Naive thymus-derived CD4-positive, alpha-beta T cell (primary cell): ENCODE measurements around the gene BAAT. TPM values are rescaled to one million over a fixed set of nuclear protein-coding genes. Genes with fewer than 3 reads are reported as not detected.

Source experiments
- ATAC-seq: fragments of 150-1000 bp; cut with Tn5 transposase; 2 replicates; pipeline ENCODE4 v1.10.0; 2021; ENCODE audit warnings: mild to moderate bottlenecking, moderate library complexity
- CTCF ChIA-PET: fragments of 350-600 bp; sonication (Branson Sonifier 250); formaldehyde crosslinking; loops from one replicate; lab custom pipeline; 2021; ENCODE audit warnings: antibody characterized with exemption; lab: Charles Lee
- POLR2A ChIA-PET: fragments of 350-600 bp; sonication (Branson Sonifier 250); formaldehyde crosslinking; loops from one replicate; lab custom pipeline; 2021; ENCODE audit warnings: antibody characterized with exemption, inconsistent platforms; lab: Charles Lee
- DNase-seq, 9 donors: peaks; one replicate each; pipeline versions ENCODE4 v3.0.0 to v3.0.0-alpha.2; 2020 to 2022; ENCODE audit warnings: mixed read lengths in 1 of 9
- H3K27ac ChIP-seq: one replicate; pipeline ENCODE4 v1.7.0; 2013; ENCODE audit warnings: mild to moderate bottlenecking, low read depth, low read length, moderate library complexity
- H3K27me3 ChIP-seq, 2 donors: one replicate each; pipeline ENCODE4 v1.7.0; 2013; ENCODE audit warnings: low read length in 2 of 2, mild to moderate bottlenecking in 2 of 2, moderate library complexity in 2 of 2; ENCODE audit not compliant: control insufficient read depth in 2 of 2, insufficient read depth in 2 of 2
- H3K36me3 ChIP-seq, 3 experiments: 1 replicate in 2 of 3; 2 replicates in 1 of 3; pipeline ENCODE4 v1.7.0; 2013; ENCODE audit warnings: low read length in 3 of 3, mild to moderate bottlenecking in 3 of 3, moderate library complexity in 1 of 3; ENCODE audit not compliant: insufficient read depth in 3 of 3, control insufficient read depth in 2 of 3
- H3K4me1 ChIP-seq, 2 donors: one replicate each; pipeline ENCODE4 v1.7.0; 2013; ENCODE audit warnings: low read length in 2 of 2, mild to moderate bottlenecking in 2 of 2, moderate library complexity in 1 of 2; ENCODE audit not compliant: control insufficient read depth in 2 of 2, insufficient read depth in 2 of 2
- H3K4me3 ChIP-seq: 2 replicates; pipeline ENCODE4 v1.7.0; 2013; ENCODE audit warnings: mild to moderate bottlenecking, low read length
- H3K9me3 ChIP-seq, 3 experiments: 1 replicate in 2 of 3; 2 replicates in 1 of 3; pipeline ENCODE4 v1.7.0; 2013; ENCODE audit warnings: low read length in 3 of 3; ENCODE audit not compliant: control insufficient read depth in 2 of 3
- H3K27ac Mint-ChIP-seq, 9 donors: one replicate each; pipeline ENCODE4 v1.8.0; 2020 to 2022; ENCODE audit warnings: mixed read lengths in 9 of 9, mild to moderate bottlenecking in 8 of 9, moderate library complexity in 5 of 9, inconsistent platforms in 2 of 9
- H3K27me3 Mint-ChIP-seq, 5 donors: one replicate each; pipeline ENCODE4 v1.8.0; 2021 to 2022; ENCODE audit warnings: mixed read lengths in 5 of 5, mild to moderate bottlenecking in 1 of 5
- H3K36me3 Mint-ChIP-seq, 5 donors: one replicate each; pipeline ENCODE4 v1.8.0; 2020 to 2022; ENCODE audit warnings: mixed read lengths in 5 of 5, mild to moderate bottlenecking in 3 of 5, inconsistent platforms in 1 of 5
- H3K4me1 Mint-ChIP-seq, 7 donors: one replicate each; pipeline ENCODE4 v1.8.0; 2020 to 2022; ENCODE audit warnings: mixed read lengths in 7 of 7, mild to moderate bottlenecking in 3 of 7, inconsistent platforms in 1 of 7
- H3K4me3 Mint-ChIP-seq, 10 donors: one replicate each; pipeline ENCODE4 v1.8.0; 2020 to 2022; ENCODE audit warnings: mild to moderate bottlenecking in 10 of 10, mixed read lengths in 10 of 10, moderate library complexity in 6 of 10, inconsistent platforms in 2 of 10
- H3K9me3 Mint-ChIP-seq, 11 donors: one replicate each; pipeline ENCODE4 v1.8.0; 2020 to 2022; ENCODE audit warnings: mixed read lengths in 11 of 11, mild to moderate bottlenecking in 4 of 11, inconsistent platforms in 1 of 11, moderate library complexity in 1 of 11
- intact Hi-C, 2 donors: fragments of 100-400 bp; cut with micrococcal nuclease; formaldehyde crosslinking; loops; one replicate each; pipeline ENCODE4 v1.15.1; 2023
- polyA plus RNA-seq, 2 donors: library from polyadenylated mRNA; unstranded; fragments of 300-500 nt; fragmentation: Illumina TruSeq; gene quantifications; one replicate each; pipeline ENCODE4 v1.2.3, GENCODE V29; 2021
- total RNA-seq, 6 experiments: library from RNA in 5 of 6; stranded (reverse) in 5 of 6; gene quantifications; 1 replicate in 5 of 6; 2 replicates in 1 of 6; pipeline ENCODE4 v1.2.3 and lab custom pipeline; 2021 to 2026

BAAT gene
- total and polyA plus RNA-seq, 7 experiments from 2014 or later: 0.07 TPM; not detected in 6

GRCh38 chr9:101400120-101400519, 15.3 kb upstream of the BAAT start:
- Histone ChIP-seq H3K4me3 (peak overlapping the region; percentile 90), H3K27me3 (no peaks in the 10 kb centered on the region), H3K27ac (no peak overlapping the region), H3K9me3 (peaks cover 0 to 1% (median 0%) of the 10 kb centered on the region in 3 experiments), H3K4me1 (peaks cover 21 to 34% of the 10 kb centered on the region in 2 donors), H3K36me3 (peaks cover 14 to 36% (median 20%) of the 10 kb centered on the region in 3 experiments)
- Mint-ChIP-seq H3K27me3 (no peaks in the 10 kb centered on the region), H3K4me1 (peaks cover 43 to 82% (median 72%) of the 10 kb centered on the region in 7 donors), H3K4me3 (peak overlapping the region; percentile 93 to 100 (median 98)), H3K9me3 (peaks cover 5 to 29% (median 14%) of the 10 kb centered on the region in 11 donors), H3K27ac (peak overlapping the region; percentile 9 to 100 (median 78)), H3K36me3 (peaks cover 47 to 67% (median 54%) of the 10 kb centered on the region in 5 donors)
- ATAC-seq (no peak), DNase-seq (no peak)
- CTCF ChIA-PET: interaction anchor here (1.6 kb wide), 1 partner anchor 168 kb away, joined by 3 read pairs; no protein-coding TSS in a partner anchor
- POLR2A ChIA-PET: no interaction called here
- intact Hi-C loops: no loop called here

GRCh38 chr9:101399643-101399970, 14.8 kb upstream of the BAAT start:
- H3K27me3 Mint-ChIP-seq: no peaks in the 10 kb centered on the region
- POLR2A ChIA-PET: no interaction called here
- Histone ChIP-seq H3K4me1 (peaks cover 21 to 34% of the 10 kb centered on the region in 2 donors), H3K9me3 (no peaks in the 10 kb centered on the region), H3K27me3 (no peaks in the 10 kb centered on the region), H3K27ac (peak overlapping the region; percentile 94), H3K4me3 (peak overlapping the region; percentile 90), H3K36me3 (peaks cover 9 to 31% (median 14%) of the 10 kb centered on the region in 3 experiments)
- peaks cover 48 to 86% (median 76%) of the 10 kb centered on the region in 7 donors for H3K4me1 Mint-ChIP-seq
- peak overlapping the region; percentile 93 to 100 (median 98) for H3K4me3 Mint-ChIP-seq
- CTCF ChIA-PET: interaction anchor here (1.6 kb wide), 1 partner anchor 168 kb away, joined by 3 read pairs; no protein-coding TSS in a partner anchor
- H3K9me3 Mint-ChIP-seq: peaks cover 3 to 24% (median 9%) of the 10 kb centered on the region in 11 donors
- H3K27ac Mint-ChIP-seq: peak overlapping the region; percentile 58 to 100 (median 99)
- no peak for DNase-seq
- ATAC-seq: no peak
- peaks cover 42 to 67% (median 54%) of the 10 kb centered on the region in 5 donors for H3K36me3 Mint-ChIP-seq
- intact Hi-C loops: loop anchor here (2.0 to 10.0 kb wide), 7 partner anchors 55 to 1493 kb away; partner anchors contain the start of genes ERP44 (in 1 of the 2), INVS (in 1 of the 2), MSANTD3 (in 1 of the 2) and STX17 (in 1 of the 2)

GRCh38 chr9:101398930-101399642, 14.3 kb upstream of the BAAT start:
- no peaks in the 10 kb centered on the region for H3K9me3 ChIP-seq
- DNase-seq (no peak), ATAC-seq (peak; percentile 4)
- ChIA-PET CTCF (interaction anchor here (0.7 to 1.6 kb wide), 2 partner anchors 135 to 169 kb away, joined by 3 read pairs; partner anchors contain the start of gene RNF20), POLR2A (interaction anchor here (0.7 to 1.3 kb wide), 7 partner anchors 10 to 174 kb away, joined by 3 to 17 read pairs (median 4); partner anchors contain the start of gene RNF20)
- Mint-ChIP-seq H3K4me1 (peaks cover 53 to 91% (median 81%) of the 10 kb centered on the region in 7 donors), H3K27ac (peak overlapping the region; percentile 97 to 100 (median 99)), H3K27me3 (no peaks in the 10 kb centered on the region), H3K4me3 (peak overlapping the region; percentile 93 to 100 (median 98)), H3K36me3 (peaks cover 36 to 66% (median 54%) of the 10 kb centered on the region in 5 donors), H3K9me3 (peaks cover 2 to 20% (median 8%) of the 10 kb centered on the region in 11 donors)
- H3K27ac ChIP-seq: peak overlapping the region; percentile 94
- peaks cover 21 to 34% of the 10 kb centered on the region in 2 donors for H3K4me1 ChIP-seq
- no peaks in the 10 kb centered on the region for H3K27me3 ChIP-seq
- intact Hi-C loops: loop anchor here (1.0 to 10.0 kb wide), 11 partner anchors 56 to 1577 kb away; partner anchors contain the start of genes RNF20 (in 2 of the 2), ERP44 (in 1 of the 2), INVS (in 1 of the 2) and MSANTD3 (in 1 of the 2)
- peaks cover 4 to 28% (median 13%) of the 10 kb centered on the region in 3 experiments for H3K36me3 ChIP-seq
- peak overlapping the region; percentile 90 for H3K4me3 ChIP-seq

GRCh38 chr9:101398068-101398929, 13.5 kb upstream of the BAAT start, which contains the start of the genes MRPL50 and ZNF189:
Gene MRPL50, minus strand, starts transcription at chr9:101398618. Its CDS starts 26 bp downstream, at chr9:101398592.
Gene ZNF189, plus strand, starts transcription at chr9:101398851. Its CDS starts 306 bp downstream, at chr9:101399157.
- ChIA-PET CTCF (interaction anchor here (0.7 kb wide), 1 partner anchor 136 kb away, joined by 3 read pairs; the partner anchor contains the start of gene RNF20), POLR2A (interaction anchor here (0.7 to 1.3 kb wide), 7 partner anchors 9 to 175 kb away, joined by 3 to 17 read pairs (median 4); partner anchors contain the start of gene RNF20)
- H3K9me3 ChIP-seq: no peaks in the 10 kb centered on the region
- peak; percentile 81 to 99 (median 96) for DNase-seq
- H3K27ac ChIP-seq: peak within 1 kb of the TSS; percentile 94
- H3K9me3 Mint-ChIP-seq: peaks cover 0 to 18% (median 4%) of the 10 kb centered on the region in 11 donors
- intact Hi-C loops: loop anchor here (1.0 to 10.0 kb wide), 11 partner anchors 57 to 1576 kb away; partner anchors contain the start of genes RNF20 (in 2 of the 2), ERP44 (in 1 of the 2), INVS (in 1 of the 2) and MSANTD3 (in 1 of the 2)
- H3K36me3 Mint-ChIP-seq: peaks cover 29 to 64% (median 50%) of the 10 kb centered on the region in 5 donors
- H3K4me1 ChIP-seq: peaks cover 21 to 34% of the 10 kb centered on the region in 2 donors
- H3K27ac Mint-ChIP-seq: peak within 1 kb of the TSS; percentile 97 to 100 (median 99)
- peaks cover 4 to 20% (median 6%) of the 10 kb centered on the region in 3 experiments for H3K36me3 ChIP-seq
- H3K4me1 Mint-ChIP-seq: peaks cover 53 to 90% (median 83%) of the 10 kb centered on the region in 7 donors
- ATAC-seq: peak; percentile 97
- H3K4me3 ChIP-seq: peak within 1 kb of the TSS; percentile 90
- H3K27me3 ChIP-seq: no peaks in the 10 kb centered on the region
- no peaks in the 10 kb centered on the region for H3K27me3 Mint-ChIP-seq
- H3K4me3 Mint-ChIP-seq: peak within 1 kb of the TSS; percentile 93 to 100 (median 98)

GRCh38 chr9:101397746-101398067, 12.9 kb upstream of the BAAT start:
- CTCF ChIA-PET: no interaction called here
- H3K27ac ChIP-seq: peak overlapping the region; percentile 94

More at GRCh38 chr9:101397746-101398067, 12.9 kb upstream of the BAAT start:
- intact Hi-C loops: loop anchor here (1.0 to 10.0 kb wide), 11 partner anchors 57 to 1575 kb away; partner anchors contain the start of genes RNF20 (in 2 of the 2), ERP44 (in 1 of the 2), INVS (in 1 of the 2) and MSANTD3 (in 1 of the 2)
- peaks cover 0 to 17% (median 4%) of the 10 kb centered on the region in 11 donors for H3K9me3 Mint-ChIP-seq
- peaks cover 53 to 90% (median 82%) of the 10 kb centered on the region in 7 donors for H3K4me1 Mint-ChIP-seq
- peak overlapping the region; percentile 93 to 100 (median 98) for H3K4me3 Mint-ChIP-seq
- POLR2A ChIA-PET: interaction anchor here (1.2 to 1.3 kb wide), 6 partner anchors 9 to 174 kb away, joined by 3 to 17 read pairs (median 5); partner anchors contain the start of gene RNF20
- no peaks in the 10 kb centered on the region for H3K9me3 ChIP-seq
- H3K36me3 Mint-ChIP-seq: peaks cover 23 to 63% (median 49%) of the 10 kb centered on the region in 5 donors
- DNase-seq (peak in 2 of 9 donors; percentile 2 to 5), ATAC-seq (no peak)
- H3K4me1 ChIP-seq: peaks cover 21 to 34% of the 10 kb centered on the region in 2 donors
- peaks cover 0 to 14% (median 4%) of the 10 kb centered on the region in 3 experiments for H3K36me3 ChIP-seq
- no peaks in the 10 kb centered on the region for H3K27me3 Mint-ChIP-seq
- no peaks in the 10 kb centered on the region for H3K27me3 ChIP-seq
- peak overlapping the region; percentile 97 to 100 (median 99) for H3K27ac Mint-ChIP-seq
- H3K4me3 ChIP-seq: peak overlapping the region; percentile 90
